GM18517 (cell line): ENCODE data around the gene RABL6.
A peak's percentile ranks its signal among the peaks of the same experiment; 100 is the strongest.
"Not testable (repeated sequence)": the region's sequence is repeated elsewhere in the genome, so short reads cannot be mapped to it uniquely, and the experiment has no call there.

ENCODE experiments used
- ATAC-seq: cut with Tn5 transposase; IDR thresholded peaks from one replicate; pipeline ENCODE4 v1.9.1; 2021; ENCODE audit warnings: mild to moderate bottlenecking, moderate library complexity; ENCODE audit not compliant: unreplicated experiment

RABL6 gene

GRCh38 chr9:136875155-136875554 lies 67.4 kb downstream of the RABL6 start:
- no peak for ATAC-seq

- ATAC-seq, result no peak
Observed at GRCh38 chr9:136876476-136876875, 68.7 kb downstream of the RABL6 start.

- ATAC-seq, result no peak
Observed at GRCh38 chr9:136880651-136881050, 72.9 kb downstream of the RABL6 start.

DNA sequence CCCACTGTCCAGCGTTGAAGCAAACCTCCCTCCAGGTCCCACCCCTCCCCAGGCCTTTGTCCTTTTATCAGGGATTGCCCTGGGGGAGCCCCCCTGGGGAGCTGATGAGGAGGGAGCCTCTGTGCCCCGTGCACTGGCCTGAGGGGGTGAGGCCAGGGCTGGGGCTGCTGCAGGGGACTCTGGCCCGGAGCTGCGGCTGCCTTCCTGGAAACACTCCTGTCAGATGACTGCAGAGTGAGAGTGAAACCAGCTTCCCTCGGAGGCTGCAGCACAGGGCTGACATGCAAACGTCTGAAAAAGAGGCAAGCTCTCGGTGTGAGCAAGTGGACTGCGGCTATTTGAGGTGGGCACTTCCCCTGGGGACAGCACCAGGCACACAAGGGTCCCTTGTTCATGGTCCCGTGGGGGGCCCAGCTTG lies 74.0 kb downstream of the RABL6 start:
- no peak for ATAC-seq

DNA sequence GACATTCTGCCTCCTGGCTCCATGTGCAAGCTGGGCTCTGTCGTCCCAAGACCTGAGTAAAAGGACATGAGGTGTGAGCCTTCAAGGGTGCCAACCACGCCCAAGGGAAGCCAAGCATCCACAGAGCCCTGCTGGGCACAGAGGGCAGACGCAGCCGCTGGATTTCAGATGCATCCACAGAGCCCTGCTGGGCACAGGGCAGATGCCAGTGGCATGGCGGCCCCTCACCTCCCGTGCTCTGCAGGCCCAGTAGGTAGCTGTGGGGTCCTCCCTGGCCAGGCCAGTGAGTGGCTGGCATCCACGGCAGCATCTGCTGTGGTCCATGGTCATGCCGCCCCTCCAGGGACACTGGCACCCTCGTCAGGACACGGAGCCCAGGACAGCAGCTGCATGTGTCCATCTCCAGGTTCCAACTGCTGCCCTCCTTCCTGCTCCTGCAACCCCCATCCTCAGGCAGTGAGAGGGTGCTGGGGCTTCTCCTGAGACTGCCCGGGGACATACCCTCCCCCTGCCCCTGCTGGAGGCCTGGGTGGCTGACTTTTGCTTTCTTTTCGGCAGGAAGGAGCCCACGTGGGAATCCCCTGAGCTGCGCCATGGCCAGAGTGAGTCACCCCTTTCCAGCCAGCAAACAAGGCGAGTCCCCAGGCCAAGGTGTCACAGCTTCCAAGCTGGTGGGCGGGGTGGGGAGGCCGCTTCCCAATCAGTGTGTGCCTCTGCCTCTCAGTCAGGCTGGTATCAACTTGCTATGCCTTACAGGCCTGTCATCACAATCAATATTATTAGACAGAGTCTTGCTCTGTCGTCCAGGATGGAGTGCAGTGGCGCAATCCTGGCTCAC lies 74.6 kb downstream of the RABL6 start:
- no peak for ATAC-seq

- not testable (repeated sequence) for ATAC-seq
Observed at GRCh38 chr9:136882947-136883283, 75.2 kb downstream of the RABL6 start.

GRCh38 chr9:136883670-136884069 lies 75.9 kb downstream of the RABL6 start:
- ATAC-seq, result not testable (repeated sequence)

- peak; percentile 72 for ATAC-seq
Observed at GRCh38 chr9:136885950-136886578, 78.3 kb downstream of the RABL6 start, which contains the start of gene TRAF2. Gene TRAF2, plus strand, starts transcription at chr9:136886516. Its CDS starts 12,225 bp downstream, at chr9:136898741.

- ATAC-seq, result peak; percentile 24
Observed at GRCh38 chr9:136886610-136887597, 79.2 kb downstream of the RABL6 start.

GRCh38 chr9:136888454-136888853 lies 80.7 kb downstream of the RABL6 start:
- ATAC-seq, result no peak

DNA sequence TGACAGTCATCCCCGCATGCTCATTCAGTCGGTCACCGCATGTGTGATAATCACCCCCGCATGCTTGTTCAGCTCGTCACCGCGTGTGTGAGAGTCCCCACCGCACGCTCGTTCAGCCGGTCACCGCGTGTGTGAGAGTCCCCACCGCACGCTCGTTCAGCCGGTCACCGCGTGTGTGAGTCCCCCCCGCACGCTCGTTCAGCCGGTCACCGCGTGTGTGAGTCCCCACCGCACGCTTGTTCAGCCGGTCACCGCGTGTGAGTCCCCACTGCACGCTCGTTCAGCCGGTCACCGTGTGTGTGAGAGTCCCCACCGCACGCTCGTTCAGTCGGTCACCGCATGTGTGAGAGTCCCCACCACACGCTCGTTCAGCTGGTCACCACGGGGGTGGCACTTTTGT lies 82.1 kb downstream of the RABL6 start:
- ATAC-seq, result no peak

GRCh38 chr9:136890661-136891060 lies 82.9 kb downstream of the RABL6 start:
- no peak for ATAC-seq
